ENCODE data around the gene SLC6A15. TPM values are rescaled to one million over a fixed set of nuclear protein-coding genes. Genes with fewer than 3 reads are reported as not detected.

SLC6A15 gene
- total RNA-seq = not detected in 2 replicates

- H3K27me3 Mint-ChIP-seq = peaks cover 43% of the 10 kb centered on the region
These were observed at the start of gene SLC6A15 for GRCh38 chr12:84912198-84913128. SLC6A15 (minus strand) TSS chr12:84912799; CDS start chr12:84892120, 20,679 bp downstream.

GRCh38 chr12:84960918-84961317 lies 48.3 kb upstream of the SLC6A15 start:
- DNase-seq = no peak
- H3K27me3 Mint-ChIP-seq = no peaks in the 10 kb centered on the region
- no peak overlapping the region for H3K4me3 Mint-ChIP-seq
- intact Hi-C loops (cut with micrococcal nuclease) = no loop called here
- H3K4me1 Mint-ChIP-seq = no peaks in the 10 kb centered on the region
- H3K36me3 Mint-ChIP-seq (ENCODE audit: low read depth) = no peaks in the 10 kb centered on the region
- no peak overlapping the region for H3K27ac Mint-ChIP-seq
- H3K9me3 Mint-ChIP-seq = no peaks in the 10 kb centered on the region

More at GRCh38 chr12:84912198-84913128, at the start of gene SLC6A15:
- Mint-ChIP-seq H3K4me3 (peak within 1 kb of the TSS; percentile 50), H3K4me1 (peaks cover 6% of the 10 kb centered on the region), H3K36me3 (ENCODE audit: low read depth) (no peaks in the 10 kb centered on the region), H3K27ac (no peak within 1 kb of the TSS), H3K9me3 (no peaks in the 10 kb centered on the region)
- peak; percentile 61 for DNase-seq
- intact Hi-C loops (cut with micrococcal nuclease) = no loop called here

GRCh38 chr12:84955298-84955697 lies 42.7 kb upstream of the SLC6A15 start:
- Mint-ChIP-seq H3K27ac (no peak overlapping the region), H3K9me3 (no peaks in the 10 kb centered on the region), H3K36me3 (ENCODE audit: low read depth) (no peaks in the 10 kb centered on the region), H3K27me3 (no peaks in the 10 kb centered on the region), H3K4me3 (no peak overlapping the region), H3K4me1 (no peaks in the 10 kb centered on the region)
- no peak for DNase-seq
- intact Hi-C loops (cut with micrococcal nuclease) = no loop called here

GRCh38 chr12:84954415-84954814 lies 41.8 kb upstream of the SLC6A15 start:
- Mint-ChIP-seq H3K9me3 (no peaks in the 10 kb centered on the region), H3K36me3 (ENCODE audit: low read depth) (no peaks in the 10 kb centered on the region), H3K27me3 (no peaks in the 10 kb centered on the region), H3K27ac (no peak overlapping the region), H3K4me1 (no peaks in the 10 kb centered on the region), H3K4me3 (no peak overlapping the region)
- intact Hi-C loops (cut with micrococcal nuclease) = no loop called here
- no peak for DNase-seq

- H3K27me3 Mint-ChIP-seq = no peaks in the 10 kb centered on the region
- DNase-seq = no peak
- H3K4me3 Mint-ChIP-seq = no peak overlapping the region
- no peaks in the 10 kb centered on the region for H3K9me3 Mint-ChIP-seq
- intact Hi-C loops (cut with micrococcal nuclease) = no loop called here
- H3K36me3 Mint-ChIP-seq (ENCODE audit: low read depth) = no peaks in the 10 kb centered on the region
- no peaks in the 10 kb centered on the region for H3K4me1 Mint-ChIP-seq
- H3K27ac Mint-ChIP-seq = no peak overlapping the region
These were observed 38.5 kb upstream of the SLC6A15 start for GRCh38 chr12:84950971-84951546.

- Mint-ChIP-seq H3K4me1 (no peaks in the 10 kb centered on the region), H3K27ac (no peak overlapping the region), H3K36me3 (ENCODE audit: low read depth) (no peaks in the 10 kb centered on the region), H3K27me3 (no peaks in the 10 kb centered on the region), H3K9me3 (no peaks in the 10 kb centered on the region), H3K4me3 (no peak overlapping the region)
- intact Hi-C loops (cut with micrococcal nuclease) = no loop called here
- DNase-seq = no peak
These were observed 34.2 kb upstream of the SLC6A15 start for GRCh38 chr12:84946753-84947152.

GRCh38 chr12:84937415-84937814 lies 24.8 kb upstream of the SLC6A15 start:
- no peaks in the 10 kb centered on the region for H3K36me3 Mint-ChIP-seq (ENCODE audit: low read depth)
- H3K27me3 Mint-ChIP-seq = no peaks in the 10 kb centered on the region
- intact Hi-C loops (cut with micrococcal nuclease) = no loop called here
- no peak for DNase-seq
- H3K4me3 Mint-ChIP-seq = no peak overlapping the region
- H3K9me3 Mint-ChIP-seq = no peaks in the 10 kb centered on the region
- no peak overlapping the region for H3K27ac Mint-ChIP-seq
- H3K4me1 Mint-ChIP-seq = no peaks in the 10 kb centered on the region

- H3K36me3 Mint-ChIP-seq (ENCODE audit: low read depth) = no peaks in the 10 kb centered on the region
- H3K27me3 Mint-ChIP-seq = no peaks in the 10 kb centered on the region
- H3K27ac Mint-ChIP-seq = no peak overlapping the region
- no peaks in the 10 kb centered on the region for H3K4me1 Mint-ChIP-seq
- H3K9me3 Mint-ChIP-seq = no peaks in the 10 kb centered on the region
- H3K4me3 Mint-ChIP-seq = no peak overlapping the region
- intact Hi-C loops (cut with micrococcal nuclease) = no loop called here
- DNase-seq = no peak
These were observed 16.9 kb upstream of the SLC6A15 start for GRCh38 chr12:84929501-84929900.

- DNase-seq = no peak
- Mint-ChIP-seq H3K27me3 (no peaks in the 10 kb centered on the region), H3K4me3 (no peak overlapping the region), H3K9me3 (no peaks in the 10 kb centered on the region), H3K4me1 (no peaks in the 10 kb centered on the region), H3K36me3 (ENCODE audit: low read depth) (no peaks in the 10 kb centered on the region), H3K27ac (no peak overlapping the region)
- intact Hi-C loops (cut with micrococcal nuclease) = no loop called here
These were observed 12.4 kb upstream of the SLC6A15 start for GRCh38 chr12:84924981-84925380.

GRCh38 chr12:84922693-84923092 lies 10.1 kb upstream of the SLC6A15 start:
- no peaks in the 10 kb centered on the region for H3K27me3 Mint-ChIP-seq
- no peak overlapping the region for H3K27ac Mint-ChIP-seq
- no peaks in the 10 kb centered on the region for H3K9me3 Mint-ChIP-seq
- H3K4me1 Mint-ChIP-seq = no peaks in the 10 kb centered on the region
- H3K36me3 Mint-ChIP-seq (ENCODE audit: low read depth) = no peaks in the 10 kb centered on the region
- intact Hi-C loops (cut with micrococcal nuclease) = no loop called here
- H3K4me3 Mint-ChIP-seq = no peak overlapping the region
- DNase-seq = no peak

- intact Hi-C loops (cut with micrococcal nuclease) = no loop called here
- Mint-ChIP-seq H3K36me3 (ENCODE audit: low read depth) (no peaks in the 10 kb centered on the region), H3K9me3 (no peaks in the 10 kb centered on the region), H3K4me1 (no peaks in the 10 kb centered on the region), H3K4me3 (no peak overlapping the region), H3K27ac (no peak overlapping the region), H3K27me3 (peaks cover 3% of the 10 kb centered on the region)
- DNase-seq = no peak
These were observed 7.7 kb upstream of the SLC6A15 start for GRCh38 chr12:84920331-84920730.

GRCh38 chr12:84919271-84919670 lies 6.7 kb upstream of the SLC6A15 start:
- peaks cover 6% of the 10 kb centered on the region for H3K27me3 Mint-ChIP-seq
- no peak overlapping the region for H3K27ac Mint-ChIP-seq
- no peak for DNase-seq
- H3K4me3 Mint-ChIP-seq = no peak overlapping the region
- no peaks in the 10 kb centered on the region for H3K4me1 Mint-ChIP-seq
- no peaks in the 10 kb centered on the region for H3K9me3 Mint-ChIP-seq
- intact Hi-C loops (cut with micrococcal nuclease) = no loop called here
- H3K36me3 Mint-ChIP-seq (ENCODE audit: low read depth) = no peaks in the 10 kb centered on the region

GRCh38 chr12:84913129-84913515 lies 523 bp upstream of the SLC6A15 start:
- DNase-seq = no peak
- no peaks in the 10 kb centered on the region for H3K9me3 Mint-ChIP-seq
- H3K27me3 Mint-ChIP-seq = peaks cover 43% of the 10 kb centered on the region
- no peak overlapping the region for H3K4me3 Mint-ChIP-seq
- intact Hi-C loops (cut with micrococcal nuclease) = no loop called here
- H3K36me3 Mint-ChIP-seq (ENCODE audit: low read depth) = no peaks in the 10 kb centered on the region
- H3K27ac Mint-ChIP-seq = no peak overlapping the region
- peaks cover 6% of the 10 kb centered on the region for H3K4me1 Mint-ChIP-seq

Data from activated CD4-positive, alpha-beta T cell treated with anti-CD3 and anti-CD28 coated beads, Interleukin-2, amount 10 ng/mL, durations not matched to agents 24 days and 14 days (primary cell).